Activated gamma-delta T cell treated with anti-CD3 and anti-CD28 coated beads, Interleukin-2, amount 50 U/mL, for 16 hours (primary cell): Measurements from ENCODE around the gene SMCO3.

ENCODE experiments used
- DNase-seq: peaks from one replicate; pipeline ENCODE4 v3.0.0-alpha.2; 2020; ENCODE audit warnings: low read depth

The SMCO3 gene

DNA sequence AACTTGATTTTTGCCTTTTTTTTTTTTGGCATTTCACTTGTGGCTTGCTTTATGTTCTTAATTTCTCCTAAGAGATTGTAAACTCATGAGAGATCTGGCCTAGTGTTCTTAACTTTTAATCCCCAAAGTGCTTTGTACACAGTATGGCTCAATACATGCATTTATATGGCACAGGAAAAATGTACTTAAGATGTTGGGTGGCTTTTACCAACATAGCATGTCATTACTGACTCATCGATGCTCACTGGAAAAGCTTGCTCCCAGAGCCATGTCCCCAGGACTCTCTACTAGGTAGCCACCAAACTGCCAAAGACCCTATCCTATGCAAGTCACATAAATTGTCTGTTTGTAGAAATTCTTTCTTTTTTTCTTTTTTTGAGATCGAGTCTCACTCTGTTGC is 13.1 kb upstream of the SMCO3 start:
- DNase-seq: no peak

- DNase-seq: no peak
Observed at GRCh38 chr12:14826491-14826890, 12.5 kb upstream of the SMCO3 start.

DNA sequence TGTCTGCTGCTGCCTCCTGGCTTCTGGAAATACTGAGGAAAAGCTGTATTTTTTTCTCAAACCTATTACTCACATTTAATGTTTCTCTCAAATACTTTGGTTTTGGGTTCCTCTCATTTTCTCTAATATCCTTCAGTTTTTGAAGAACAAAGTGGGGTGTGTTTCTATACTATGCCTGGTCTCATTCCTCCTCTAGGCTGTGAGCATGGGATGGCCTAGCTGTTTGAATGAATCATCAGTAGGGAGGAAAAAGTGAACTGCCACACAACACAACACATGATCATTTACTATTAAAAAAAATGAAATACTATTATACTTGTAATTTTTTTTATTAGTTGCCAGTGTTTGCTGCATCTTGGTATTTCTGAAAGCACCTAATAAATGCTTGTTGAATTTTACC is 11.3 kb upstream of the SMCO3 start:
- no peak for DNase-seq

DNA sequence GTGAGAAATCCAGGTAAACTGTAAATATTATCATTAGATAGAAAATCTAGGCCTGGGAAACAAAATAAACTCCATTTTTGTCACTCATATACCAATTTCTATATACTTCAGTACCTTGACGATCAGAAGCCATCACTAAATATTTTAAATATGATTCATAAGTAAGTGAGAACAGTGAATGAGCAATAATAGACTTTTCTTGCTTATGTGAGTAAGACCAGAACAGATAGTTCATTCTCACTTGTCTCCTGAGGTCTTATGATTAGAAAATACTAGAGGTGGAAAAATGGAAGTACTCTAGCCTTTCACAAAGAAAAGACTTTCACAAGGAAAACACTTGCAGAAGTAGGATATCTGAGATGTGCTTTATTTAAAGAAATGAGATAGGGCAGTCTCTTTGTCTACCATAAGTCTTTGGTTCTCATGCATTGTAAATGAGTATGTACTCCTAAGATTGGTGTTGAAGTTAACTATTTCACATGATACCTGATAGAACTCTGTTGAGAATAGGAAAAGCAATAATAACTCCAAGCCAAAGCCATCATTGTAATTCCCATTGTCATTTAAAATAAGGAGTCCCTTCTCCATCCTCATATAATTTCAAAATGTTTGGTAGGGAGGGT is 10.1 kb upstream of the SMCO3 start:
- DNase-seq: no peak

DNA sequence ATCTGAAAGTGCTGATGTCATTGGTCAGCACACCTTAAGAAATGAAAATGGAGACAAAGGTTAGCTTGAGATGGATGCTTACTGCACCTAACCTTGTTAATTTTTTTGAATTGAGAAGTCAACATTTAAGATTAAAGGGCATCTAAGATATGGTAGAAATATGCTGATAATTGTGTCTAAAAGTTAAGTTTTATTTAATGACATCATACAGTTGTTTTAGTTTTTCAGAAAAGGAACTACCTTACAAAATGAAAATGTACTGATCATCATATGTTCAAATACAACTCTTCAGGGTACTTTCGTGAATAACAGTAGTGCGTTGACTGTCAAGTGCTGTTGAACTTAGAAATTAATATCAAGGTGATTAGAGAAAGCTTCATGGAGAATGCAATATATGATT is 2.5 kb downstream of the SMCO3 start:
- DNase-seq: no peak

GRCh38 chr12:14810953-14811483 is 3.0 kb downstream of the SMCO3 start:
- DNase-seq: no peak

- no peak for DNase-seq
Observed at GRCh38 chr12:14810167-14810952, 3.6 kb downstream of the SMCO3 start.

DNA sequence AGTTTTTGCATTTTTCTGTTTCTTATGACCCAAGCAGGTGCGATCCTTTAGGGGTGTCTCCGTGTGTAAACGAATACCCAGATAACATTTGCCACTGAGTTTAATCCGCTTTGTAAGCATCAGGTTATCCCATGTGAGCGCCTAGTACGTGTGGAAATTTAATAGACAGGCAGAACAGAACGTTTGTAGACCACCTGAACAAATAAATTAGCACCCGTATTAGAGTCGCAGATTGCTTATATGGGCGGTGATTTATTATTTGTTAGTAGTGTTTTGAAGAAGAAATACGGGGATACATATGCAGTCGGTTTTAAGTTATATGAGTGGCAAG is 10.2 kb downstream of the SMCO3 start:
- no peak for DNase-seq

- peak; percentile 79 for DNase-seq
Observed at GRCh38 chr12:14803011-14803829, 10.8 kb downstream of the SMCO3 start, which contains the start of the genes C12orf60 and WBP11. Gene C12orf60, plus strand, starts transcription at chr12:14803670. Its CDS starts 19,266 bp downstream, at chr12:14822936. Gene WBP11, minus strand, starts transcription at chr12:14803478. Its CDS starts 2,095 bp downstream, at chr12:14801383.

- DNase-seq: no peak
Observed at GRCh38 chr12:14802721-14803010, 11.3 kb downstream of the SMCO3 start.

DNA sequence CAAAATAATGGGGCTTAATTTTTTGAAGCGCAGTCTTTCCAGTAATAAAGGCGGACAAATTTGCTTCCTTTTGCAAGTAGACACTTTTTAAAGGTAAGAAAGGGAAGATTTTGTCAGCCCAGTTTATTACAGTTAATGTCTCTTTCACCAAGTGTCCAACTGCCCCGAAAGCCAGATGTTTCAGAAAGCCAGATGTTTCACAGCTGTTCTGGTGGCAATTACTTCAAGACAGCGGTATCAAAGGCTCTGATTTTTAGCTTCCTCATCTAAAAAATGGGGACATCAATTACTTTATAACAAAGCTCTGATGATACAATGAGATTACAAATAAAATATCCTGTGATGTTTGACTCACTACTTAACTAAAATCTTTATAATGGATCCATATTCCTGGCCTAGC is 11.7 kb downstream of the SMCO3 start:
- DNase-seq: no peak

- DNase-seq: no peak
Observed at GRCh38 chr12:14795028-14795448, 18.9 kb downstream of the SMCO3 start.

DNA sequence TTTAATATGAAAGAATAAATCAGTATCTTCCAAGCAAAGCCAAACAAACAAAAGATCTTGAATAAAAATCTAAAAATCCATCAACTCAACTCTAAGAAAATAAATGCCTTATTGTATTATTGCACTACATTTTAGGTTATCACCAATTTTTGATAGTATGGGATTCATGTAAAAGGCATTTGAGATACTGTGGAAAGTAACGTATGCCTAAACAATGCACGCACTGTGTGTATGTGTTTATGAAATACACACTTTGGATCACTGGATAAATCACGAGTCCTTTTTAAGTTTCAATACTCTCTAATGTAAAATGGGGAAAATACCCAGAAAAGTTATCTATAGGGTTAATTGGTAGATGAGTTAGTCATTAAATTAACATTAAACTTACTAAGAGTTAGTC is 28.4 kb downstream of the SMCO3 start:
- no peak for DNase-seq

- no peak for DNase-seq
Observed at GRCh38 chr12:14784471-14784870, 29.5 kb downstream of the SMCO3 start.

DNA sequence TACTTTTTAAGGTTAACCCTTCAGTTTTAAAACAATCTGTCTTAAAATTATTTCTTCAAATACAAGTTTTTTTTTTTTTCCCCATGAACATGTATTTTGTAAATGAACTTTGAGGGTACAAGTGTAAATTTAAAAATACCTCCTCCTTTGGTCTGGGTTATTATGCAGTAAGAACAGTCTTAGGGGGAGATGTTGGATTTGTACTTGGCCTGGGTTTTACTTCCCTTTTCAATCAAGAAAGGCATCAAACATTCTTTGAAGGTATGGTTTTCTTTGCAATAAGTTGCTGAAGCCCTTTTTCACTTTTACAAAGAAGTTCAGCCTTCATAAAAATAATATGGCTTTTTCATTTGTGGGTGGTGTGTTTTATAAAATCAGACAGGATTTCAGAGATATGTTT is 31.2 kb downstream of the SMCO3 start:
- no peak for DNase-seq

DNA sequence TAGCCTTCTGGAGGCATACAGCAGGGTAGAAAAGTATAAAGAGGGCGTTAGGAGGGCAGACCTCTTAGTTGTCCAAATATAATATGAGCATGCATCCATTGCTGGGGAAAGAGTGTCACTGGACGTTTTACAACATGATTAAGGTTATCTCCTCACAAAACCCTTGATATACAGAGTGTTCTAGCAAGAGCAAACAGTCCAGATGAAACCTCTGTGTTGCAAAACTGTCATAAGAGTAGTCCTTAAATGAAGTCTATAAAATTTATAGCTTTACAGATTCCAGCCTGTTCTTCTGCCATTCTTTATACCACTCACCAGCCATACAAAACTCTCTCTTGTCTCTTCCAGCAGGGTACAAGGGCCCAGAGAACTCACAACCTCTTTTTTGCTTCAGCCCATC is 32.4 kb downstream of the SMCO3 start:
- no peak for DNase-seq

GRCh38 chr12:14780859-14781258 is 33.1 kb downstream of the SMCO3 start:
- no peak for DNase-seq

DNA sequence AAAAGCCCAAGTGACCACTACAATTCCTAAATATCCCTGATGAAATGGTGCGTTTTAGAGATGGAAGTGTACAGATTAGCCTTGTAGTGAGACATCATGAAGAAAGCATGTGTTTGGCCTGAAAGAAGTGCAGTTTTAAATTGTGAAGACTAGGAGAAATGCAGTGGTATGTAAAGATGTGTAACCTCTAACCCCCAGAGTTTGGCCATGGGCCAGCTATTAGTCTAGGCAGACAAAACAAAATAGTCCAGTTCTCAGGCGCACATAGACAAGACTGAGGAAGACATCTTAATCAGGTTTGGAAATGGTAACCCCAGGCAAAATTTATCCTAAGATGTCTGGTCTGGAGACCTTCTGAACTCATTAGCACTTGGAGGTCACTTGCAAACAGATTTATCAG is 34.1 kb downstream of the SMCO3 start:
- no peak for DNase-seq

DNA sequence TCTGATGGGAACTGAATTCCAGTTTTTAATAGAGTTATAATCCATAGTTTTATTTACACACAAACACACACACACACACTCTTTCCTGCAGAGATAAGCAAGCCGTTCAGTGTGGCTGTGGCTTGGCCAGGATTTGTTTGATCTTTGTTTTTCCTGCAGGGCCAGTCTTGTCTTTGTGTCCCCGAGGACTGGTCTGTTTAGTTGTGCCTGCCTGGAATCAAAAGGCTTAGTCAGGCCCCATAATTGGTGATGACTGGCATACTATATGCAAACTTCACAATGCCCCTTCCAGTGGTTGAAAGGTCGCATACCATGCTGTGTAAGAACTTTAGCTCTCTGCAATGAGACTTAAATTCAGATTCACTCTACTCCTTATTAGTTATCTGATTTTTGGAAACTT is 36.7 kb downstream of the SMCO3 start:
- DNase-seq: no peak

DNA sequence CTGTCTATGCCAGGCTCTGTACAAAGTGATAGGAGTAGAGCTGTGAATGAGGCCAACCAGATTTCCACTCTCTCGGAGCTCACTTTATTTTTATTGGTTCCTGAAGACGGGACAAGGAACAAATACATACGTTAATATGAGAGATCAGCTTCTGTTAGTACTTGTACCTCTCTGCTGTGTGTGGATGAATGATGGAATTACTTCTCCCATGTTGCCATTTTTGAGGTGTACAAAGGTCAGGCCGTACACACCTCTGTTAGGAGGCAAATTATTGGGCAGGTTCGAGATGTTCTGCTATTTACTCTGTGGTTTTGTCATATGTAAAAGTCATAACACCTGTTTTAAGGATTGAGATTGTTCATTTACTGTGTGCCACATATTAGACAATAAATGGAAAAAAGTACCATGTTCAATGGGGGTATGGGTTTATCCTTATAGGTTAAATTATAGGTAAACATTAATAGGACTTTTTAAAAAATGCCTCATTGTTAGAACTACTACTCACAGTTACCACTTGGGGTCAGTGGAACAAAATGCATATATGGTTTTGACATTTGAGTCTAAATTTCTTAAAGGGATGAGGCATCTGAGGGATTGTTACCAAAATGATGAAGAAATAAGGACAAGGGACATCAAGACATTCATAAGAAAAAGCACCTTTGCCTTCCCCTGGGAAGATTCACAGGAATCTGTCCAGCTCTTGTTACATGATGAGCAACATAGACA is 37.6 kb downstream of the SMCO3 start:
- no peak for DNase-seq

DNA sequence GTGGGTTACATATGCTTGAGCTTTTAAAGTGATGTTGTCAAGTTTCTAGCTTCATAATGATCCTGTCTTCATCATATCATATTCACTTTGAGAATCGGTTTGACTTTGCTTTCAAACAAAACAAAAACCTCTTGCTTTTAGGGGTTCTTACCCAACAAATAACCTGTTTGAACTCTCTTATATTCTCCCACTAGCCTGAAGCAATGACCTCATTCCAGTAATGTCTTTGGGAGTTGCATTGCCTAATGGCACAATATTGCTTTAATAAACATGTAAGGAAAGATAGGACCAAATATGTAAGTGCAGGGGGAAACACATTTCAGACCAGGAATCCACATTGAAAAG is 38.4 kb downstream of the SMCO3 start:
- DNase-seq: no peak

DNA sequence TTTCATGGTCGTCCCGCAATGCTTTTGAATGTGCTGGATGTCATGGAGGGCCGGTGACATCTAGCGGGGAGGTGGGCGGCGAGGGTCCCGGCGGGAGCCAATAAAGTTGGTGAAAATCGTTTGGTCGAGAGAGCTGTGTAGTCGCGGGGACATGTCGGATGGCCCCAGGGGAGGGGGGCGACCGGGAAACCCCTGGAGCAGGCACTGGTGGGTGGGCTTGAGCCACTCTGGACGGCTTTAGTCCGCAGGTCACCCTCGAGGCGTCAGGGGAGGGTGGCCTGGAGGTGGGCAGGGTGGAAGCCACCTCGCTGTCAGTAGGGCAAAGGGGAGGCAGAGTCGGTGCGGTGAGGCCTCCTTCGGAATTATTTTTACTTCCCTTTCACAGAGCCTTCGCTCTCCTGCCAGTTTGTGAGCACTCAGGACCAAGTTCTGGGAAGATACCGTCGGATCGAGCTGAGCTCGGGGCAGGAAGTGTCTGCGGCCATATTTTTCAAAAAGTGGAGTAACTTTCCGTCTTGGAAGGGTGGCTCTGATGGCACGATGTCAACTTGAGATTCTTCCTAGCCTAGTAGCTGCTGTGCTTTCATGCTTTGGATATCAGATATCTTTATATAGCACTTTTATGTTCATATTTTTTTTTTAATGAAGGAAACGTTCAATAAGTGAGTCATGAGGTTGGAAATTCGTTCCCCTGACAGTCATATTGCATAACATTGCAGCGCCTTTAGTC is 38.9 kb downstream of the SMCO3 start:
- DNase-seq: no peak
